ENCODE data around the gene MGAT5B.
"Not testable (repeated sequence)": the region's sequence is repeated elsewhere in the genome, so short reads cannot be mapped to it uniquely, and the experiment has no call there.

The MGAT5B gene

GRCh38 chr17:76868176-76868668, at the start of gene MGAT5B:
TSS of gene MGAT5B (plus strand) at chr17:76868404. CDS start at chr17:76869030, 626 bp downstream.
- DNase-seq (ENCODE audit: low spot score): peak; percentile 71

DNA sequence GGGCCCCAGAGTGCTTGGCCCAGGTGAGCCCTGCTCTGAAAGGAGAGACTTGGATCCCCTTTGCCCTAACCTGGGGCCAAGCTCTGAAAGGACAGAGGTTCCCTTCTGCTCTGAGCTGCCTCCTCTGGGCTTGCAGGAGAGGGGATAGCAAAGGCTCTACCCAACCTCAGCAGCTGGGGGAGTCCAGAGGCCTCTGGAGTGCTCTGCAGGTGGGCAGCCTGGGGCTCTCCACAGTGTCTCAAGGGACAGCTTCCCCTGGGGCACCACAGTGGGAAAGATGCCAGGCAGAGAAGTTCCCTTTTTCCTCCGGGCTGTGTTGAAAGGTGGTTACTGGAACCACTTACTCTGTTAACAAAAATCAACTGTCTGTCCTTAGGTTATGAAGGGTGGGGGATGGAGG, 48.2 kb upstream of the MGAT5B start:
- DNase-seq (ENCODE audit: low spot score): no peak

DNA sequence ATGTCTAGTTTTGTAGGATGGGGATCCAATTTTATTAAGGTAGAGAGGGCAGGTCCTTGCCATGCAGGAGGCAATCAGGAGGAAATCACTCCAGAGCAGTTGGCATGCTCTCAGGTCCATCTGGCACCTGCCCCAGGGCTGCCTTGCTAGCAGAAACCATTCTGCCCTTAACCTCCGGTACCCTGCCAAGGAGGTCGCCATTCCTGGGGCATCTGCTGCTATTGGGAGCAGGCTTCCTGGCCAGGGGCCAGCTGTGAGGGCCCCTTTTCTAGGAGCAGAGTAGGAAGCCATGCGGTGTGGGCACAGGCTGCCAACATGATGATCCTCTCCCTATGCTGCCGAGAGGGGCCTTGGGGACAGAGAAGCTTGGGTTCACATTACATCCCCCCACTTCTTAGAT, 47.6 kb upstream of the MGAT5B start:
- DNase-seq (ENCODE audit: low spot score): no peak

DNA sequence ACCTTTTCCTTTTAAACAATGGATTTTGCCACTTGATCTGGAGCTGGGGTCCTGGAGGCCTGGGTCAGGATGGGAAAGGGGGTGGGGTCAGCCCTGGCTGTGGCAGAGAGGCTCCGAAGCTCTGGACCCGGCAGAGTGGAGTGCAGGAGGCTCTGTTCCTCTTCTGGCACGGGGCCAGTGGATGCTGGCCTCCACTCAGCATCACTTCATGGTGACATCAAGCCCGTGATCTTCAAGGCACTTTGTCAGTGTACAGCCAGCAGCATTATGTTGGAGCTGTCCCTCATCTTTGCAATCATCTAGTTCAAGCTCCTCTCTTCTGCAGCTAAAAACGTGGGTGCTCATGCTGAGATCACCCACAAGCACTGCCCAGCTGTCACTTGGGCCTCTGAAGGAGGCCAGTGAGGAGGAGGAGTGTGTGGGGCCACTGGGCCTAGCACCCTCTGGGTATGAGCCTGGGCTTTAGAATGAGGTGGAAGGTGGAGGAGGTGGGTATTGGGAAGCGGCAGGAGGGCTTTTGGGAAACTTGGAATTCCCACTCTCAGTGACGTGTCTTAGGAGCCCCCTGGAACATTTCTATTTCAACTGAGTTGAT, 45.9 kb upstream of the MGAT5B start:
- no peak for DNase-seq (ENCODE audit: low spot score)

- DNase-seq (ENCODE audit: low spot score): no peak
Observed at GRCh38 chr17:76824093-76824492, 44.1 kb upstream of the MGAT5B start.

DNA sequence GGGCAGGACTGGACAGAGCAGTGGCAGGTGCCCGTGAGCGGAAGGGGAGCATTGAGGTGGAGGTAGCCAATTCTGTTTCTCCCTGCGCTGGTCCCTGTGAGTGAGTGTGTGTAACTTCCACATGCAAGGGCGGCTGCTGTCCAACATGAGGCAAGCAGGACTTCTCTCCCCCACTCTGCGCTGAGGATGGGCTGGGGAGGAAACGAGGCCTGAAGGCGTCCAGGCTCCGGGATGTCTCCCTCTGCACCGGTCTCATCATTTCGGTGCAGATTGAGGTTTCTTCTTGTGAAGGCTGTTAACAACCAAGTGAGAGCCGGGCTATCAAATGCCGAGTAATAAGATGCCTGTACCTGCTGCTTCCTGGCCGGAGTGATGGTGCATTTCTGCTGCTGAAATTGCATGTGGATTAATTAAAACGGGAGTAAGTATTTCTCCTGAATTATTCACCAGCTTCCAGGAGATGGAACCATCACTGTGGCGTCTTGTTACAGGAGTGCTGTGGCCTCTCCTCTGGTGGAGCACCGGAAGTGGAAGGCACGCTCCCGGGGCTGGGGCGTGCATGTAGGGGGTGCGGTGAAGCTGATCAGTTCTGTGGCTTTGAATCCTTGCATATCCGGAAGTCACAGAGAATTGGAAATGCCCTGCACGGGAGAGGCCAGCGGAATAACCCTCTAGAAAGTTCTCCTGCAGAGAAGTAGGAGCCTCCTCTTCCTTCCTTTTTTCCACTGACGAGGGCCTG, 41.7 kb upstream of the MGAT5B start:
- DNase-seq (ENCODE audit: low spot score): no peak

DNA sequence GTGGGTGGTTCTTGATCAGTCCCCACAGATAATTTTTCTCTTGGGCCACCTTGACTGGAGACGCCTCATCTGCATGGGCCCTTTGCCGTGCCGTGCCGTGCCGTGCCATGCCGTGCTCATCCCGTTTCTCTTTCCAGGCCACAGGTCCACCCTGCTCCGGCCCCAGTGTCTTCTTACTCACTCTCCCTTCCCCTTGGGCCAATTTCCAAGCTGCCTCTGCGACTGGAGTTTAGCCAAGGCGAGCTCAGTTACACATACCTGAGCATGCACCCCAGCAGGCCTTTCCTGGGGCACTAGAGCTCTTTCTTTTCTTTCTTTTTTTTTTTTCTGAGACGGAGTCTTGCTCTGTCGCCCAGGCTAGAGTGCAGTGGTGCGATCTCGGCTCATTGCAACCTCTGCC, 40.5 kb upstream of the MGAT5B start:
- DNase-seq (ENCODE audit: low spot score): no peak

- DNase-seq (ENCODE audit: low spot score): no peak
Observed at GRCh38 chr17:76830987-76831715, 37.1 kb upstream of the MGAT5B start.

DNA sequence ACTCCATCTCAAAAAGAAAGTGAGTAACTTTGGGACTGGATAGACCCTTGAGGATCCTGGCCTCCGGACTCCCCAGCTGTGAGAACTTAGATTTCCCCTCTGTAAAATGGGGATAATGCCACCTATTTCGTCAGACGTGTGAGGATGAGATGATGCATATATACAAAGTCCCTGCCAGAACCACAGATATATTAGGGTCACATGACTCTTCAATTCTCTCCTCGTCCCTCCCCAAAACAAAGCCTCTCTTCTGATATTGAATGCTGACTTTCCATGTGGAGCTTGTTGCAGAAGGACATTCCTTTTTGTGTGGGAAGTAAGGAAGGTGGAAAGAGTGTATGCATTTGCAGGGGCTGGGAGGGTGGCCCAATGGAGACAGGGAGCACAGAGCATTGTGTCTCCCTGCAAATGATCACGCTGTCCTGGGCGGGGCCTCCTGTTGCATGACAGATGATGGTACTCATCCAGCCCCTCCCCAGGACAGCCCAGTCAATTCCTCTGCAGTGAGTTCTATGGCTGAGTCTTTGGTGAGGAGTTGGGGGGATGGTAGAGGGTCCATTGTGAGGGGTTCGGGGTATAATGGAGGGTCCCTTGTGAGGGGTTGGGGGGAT, 35.1 kb upstream of the MGAT5B start:
- DNase-seq (ENCODE audit: low spot score): no peak

DNA sequence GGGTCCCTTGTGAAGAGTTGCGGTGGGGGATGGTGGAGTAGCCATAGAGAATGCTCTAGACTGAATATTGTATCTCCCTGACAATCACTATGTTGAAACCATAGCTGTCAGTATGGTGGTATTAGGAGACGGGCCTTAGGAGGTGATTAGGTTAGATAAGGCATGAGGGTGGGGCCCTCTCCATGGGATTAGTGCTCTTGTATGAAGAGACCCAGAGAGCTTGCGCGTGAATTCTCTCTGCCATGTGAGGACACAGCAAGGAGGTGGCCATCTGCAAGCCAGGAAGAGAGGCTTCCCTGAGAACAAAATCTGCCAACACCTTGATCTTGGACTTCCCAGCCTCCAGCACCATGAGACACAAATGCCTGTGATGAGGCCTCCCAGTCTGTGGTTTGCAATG, 34.5 kb upstream of the MGAT5B start:
- no peak for DNase-seq (ENCODE audit: low spot score)

- no peak for DNase-seq (ENCODE audit: low spot score)
Observed at GRCh38 chr17:76834870-76835269, 33.3 kb upstream of the MGAT5B start.

GRCh38 chr17:76840443-76840767, 27.8 kb upstream of the MGAT5B start:
- DNase-seq (ENCODE audit: low spot score): no peak

GRCh38 chr17:76840884-76841775, 27.1 kb upstream of the MGAT5B start:
- no peak for DNase-seq (ENCODE audit: low spot score)

GRCh38 chr17:76841776-76842405, 26.3 kb upstream of the MGAT5B start:
- DNase-seq (ENCODE audit: low spot score): no peak

- DNase-seq (ENCODE audit: low spot score): not testable (repeated sequence)
Observed at GRCh38 chr17:76843068-76843467, 25.1 kb upstream of the MGAT5B start.

DNA sequence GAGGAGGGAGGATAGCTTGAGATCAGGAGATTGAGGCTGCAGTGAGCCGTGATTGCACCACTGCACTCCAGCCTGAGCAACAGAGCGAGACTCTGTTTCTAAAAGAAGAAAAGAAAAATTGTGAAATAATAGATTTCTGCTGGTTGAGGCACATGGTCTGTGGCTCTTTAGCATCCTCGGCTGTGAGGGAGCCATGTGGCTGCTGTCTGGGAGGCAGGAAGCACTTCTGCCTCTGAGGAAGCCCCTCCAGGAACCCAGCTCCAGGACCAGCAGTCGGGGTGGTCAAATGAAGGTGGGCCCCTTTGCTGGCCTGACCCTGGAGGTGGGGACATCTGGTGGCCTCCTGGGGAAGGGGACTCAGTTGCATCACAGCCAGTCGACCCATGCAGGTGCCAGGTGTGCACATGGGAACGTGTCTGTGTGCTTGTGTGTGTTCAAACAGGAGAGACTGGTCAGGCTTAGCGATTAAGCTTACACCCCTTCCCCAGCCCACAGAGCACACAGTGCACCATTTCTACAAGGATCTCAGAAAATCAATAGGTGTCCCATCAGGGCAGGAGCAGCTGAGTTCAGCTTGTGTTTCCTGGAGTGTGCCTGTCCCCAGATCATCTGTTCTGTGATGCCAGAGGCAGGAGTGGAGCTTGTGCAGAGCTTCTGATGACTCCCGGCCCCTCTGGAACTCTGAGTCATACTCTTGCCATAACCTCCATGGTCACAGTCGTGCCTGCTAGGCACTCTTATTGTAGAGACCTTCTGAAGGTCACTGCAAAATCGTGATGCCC, 24.3 kb upstream of the MGAT5B start:
- DNase-seq (ENCODE audit: low spot score): no peak

- DNase-seq (ENCODE audit: low spot score): no peak
Observed at GRCh38 chr17:76844485-76844829, 23.7 kb upstream of the MGAT5B start.

GRCh38 chr17:76844846-76845245, 23.4 kb upstream of the MGAT5B start:
- no peak for DNase-seq (ENCODE audit: low spot score)

GRCh38 chr17:76845541-76846017, 22.6 kb upstream of the MGAT5B start:
- no peak for DNase-seq (ENCODE audit: low spot score)

GRCh38 chr17:76847031-76847430, 21.2 kb upstream of the MGAT5B start:
- no peak for DNase-seq (ENCODE audit: low spot score)
